ENCODE data around the gene CCSER2. TPM values are rescaled to one million over a fixed set of nuclear protein-coding genes. Genes with fewer than 3 reads are reported as not detected.
"Not testable (repeated sequence)": the region's sequence is repeated elsewhere in the genome, so short reads cannot be mapped to it uniquely, and the experiment has no call there.

The CCSER2 gene
- polyA plus RNA-seq, 4 donors: 9.8 to 22.8 (median 16.2) TPM

- H3K4me1 ChIP-seq (ENCODE audit: control insufficient read depth in 3 of 3, insufficient read depth in 2 of 3, low read depth in 1 of 3, low read length in 2 of 3): no peaks in the 10 kb centered on the region
- H3K4me3 ChIP-seq (ENCODE audit: low read depth in 1 of 3, low read length in 3 of 3): no peak overlapping the region
- peaks cover 0 to 3% of the 10 kb centered on the region in 2 donors for H3K9me3 ChIP-seq (ENCODE audit: control insufficient read depth in 2 of 2, insufficient read depth in 1 of 2, low read depth in 1 of 2, low read length in 1 of 2)
- no peaks in the 10 kb centered on the region for H3K27me3 ChIP-seq (ENCODE audit: control insufficient read depth in 3 of 3, insufficient read depth in 3 of 3, low read length in 3 of 3)
- no peak overlapping the region for H3K27ac ChIP-seq (ENCODE audit: low read depth in 1 of 3, low read length in 2 of 3)
- 86 to 99% (median 95%) methylated on average over 2 of the region's 2 CpGs for WGBS, 3 donors
- no peak for FAIRE-seq
- peaks cover 2 to 5% (median 2%) of the 10 kb centered on the region in 3 donors for H3K36me3 ChIP-seq (ENCODE audit: control insufficient read depth in 3 of 3, insufficient read depth in 2 of 3, low read depth in 1 of 3, low read length in 3 of 3)
- peak; percentile 34 to 72 for DNase-seq
Measured at GRCh38 chr10:84429926-84430520, 101.6 kb downstream of the CCSER2 start.

GRCh38 chr10:84432891-84433290 is 104.5 kb downstream of the CCSER2 start:
- H3K4me1 ChIP-seq (ENCODE audit: control insufficient read depth in 3 of 3, insufficient read depth in 2 of 3, low read depth in 1 of 3, low read length in 2 of 3): no peaks in the 10 kb centered on the region
- 95 to 98% (median 97%) methylated on average over 5 of the region's 5 CpGs for WGBS, 3 donors
- peaks cover 2 to 3% (median 2%) of the 10 kb centered on the region in 3 donors for H3K36me3 ChIP-seq (ENCODE audit: control insufficient read depth in 3 of 3, insufficient read depth in 2 of 3, low read depth in 1 of 3, low read length in 3 of 3)
- no peak overlapping the region for H3K27ac ChIP-seq (ENCODE audit: low read depth in 1 of 3, low read length in 2 of 3)
- peaks cover 0 to 3% of the 10 kb centered on the region in 2 donors for H3K9me3 ChIP-seq (ENCODE audit: control insufficient read depth in 2 of 2, insufficient read depth in 1 of 2, low read depth in 1 of 2, low read length in 1 of 2)
- no peak overlapping the region for H3K4me3 ChIP-seq (ENCODE audit: low read depth in 1 of 3, low read length in 3 of 3)
- FAIRE-seq: no peak
- no peak for DNase-seq
- H3K27me3 ChIP-seq (ENCODE audit: control insufficient read depth in 3 of 3, insufficient read depth in 3 of 3, low read length in 3 of 3): no peaks in the 10 kb centered on the region

GRCh38 chr10:84440781-84441180 is 112.4 kb downstream of the CCSER2 start:
- DNase-seq (no peak), FAIRE-seq (no peak)
- Histone ChIP-seq H3K36me3 (ENCODE audit: control insufficient read depth in 3 of 3, insufficient read depth in 2 of 3, low read depth in 1 of 3, low read length in 3 of 3) (peaks cover 0 to 2% (median 2%) of the 10 kb centered on the region in 3 donors), H3K27me3 (ENCODE audit: control insufficient read depth in 3 of 3, insufficient read depth in 3 of 3, low read length in 3 of 3) (no peaks in the 10 kb centered on the region), H3K4me3 (ENCODE audit: low read depth in 1 of 3, low read length in 3 of 3) (no peak overlapping the region), H3K27ac (ENCODE audit: low read depth in 1 of 3, low read length in 2 of 3) (no peak overlapping the region), H3K9me3 (ENCODE audit: control insufficient read depth in 2 of 2, insufficient read depth in 1 of 2, low read depth in 1 of 2, low read length in 1 of 2) (no peaks in the 10 kb centered on the region), H3K4me1 (ENCODE audit: control insufficient read depth in 3 of 3, insufficient read depth in 2 of 3, low read depth in 1 of 3, low read length in 2 of 3) (no peaks in the 10 kb centered on the region)
- 94 to 95% (median 94%) methylated on average over 2 of the region's 2 CpGs for WGBS, 3 donors

GRCh38 chr10:84447701-84448400 is 119.5 kb downstream of the CCSER2 start:
- DNase-seq (no peak), FAIRE-seq (no peak)
- H3K27ac ChIP-seq (ENCODE audit: low read depth in 1 of 3, low read length in 2 of 3): no peak overlapping the region
- no peaks in the 10 kb centered on the region for H3K9me3 ChIP-seq (ENCODE audit: control insufficient read depth in 2 of 2, insufficient read depth in 1 of 2, low read depth in 1 of 2, low read length in 1 of 2)
- H3K27me3 ChIP-seq (ENCODE audit: control insufficient read depth in 3 of 3, insufficient read depth in 3 of 3, low read length in 3 of 3): no peaks in the 10 kb centered on the region
- H3K4me1 ChIP-seq (ENCODE audit: control insufficient read depth in 3 of 3, insufficient read depth in 2 of 3, low read depth in 1 of 3, low read length in 2 of 3): no peaks in the 10 kb centered on the region
- H3K36me3 ChIP-seq (ENCODE audit: control insufficient read depth in 3 of 3, insufficient read depth in 2 of 3, low read depth in 1 of 3, low read length in 3 of 3): peaks cover 0 to 2% (median 0%) of the 10 kb centered on the region in 3 donors
- WGBS, 3 donors: 92 to 95% (median 94%) methylated on average over 8 of the region's 8 CpGs
- H3K4me3 ChIP-seq (ENCODE audit: low read depth in 1 of 3, low read length in 3 of 3): no peak overlapping the region

GRCh38 chr10:84449351-84449750 is 121.0 kb downstream of the CCSER2 start:
- not testable (repeated sequence) for H3K36me3 ChIP-seq (ENCODE audit: control insufficient read depth in 3 of 3, insufficient read depth in 2 of 3, low read depth in 1 of 3, low read length in 3 of 3); FAIRE-seq; H3K4me3 ChIP-seq (ENCODE audit: low read depth in 1 of 3, low read length in 3 of 3); H3K27me3 ChIP-seq (ENCODE audit: control insufficient read depth in 3 of 3, insufficient read depth in 3 of 3, low read length in 3 of 3); H3K9me3 ChIP-seq (ENCODE audit: control insufficient read depth in 2 of 2, insufficient read depth in 1 of 2, low read depth in 1 of 2, low read length in 1 of 2); H3K27ac ChIP-seq (ENCODE audit: low read depth in 1 of 3, low read length in 2 of 3); DNase-seq; H3K4me1 ChIP-seq (ENCODE audit: control insufficient read depth in 3 of 3, insufficient read depth in 2 of 3, low read depth in 1 of 3, low read length in 2 of 3)
- WGBS, 3 donors: 97 to 98% (median 97%) methylated on average over 7 of the region's 7 CpGs

- Histone ChIP-seq H3K4me3 (ENCODE audit: low read depth in 1 of 3, low read length in 3 of 3) (no peak overlapping the region), H3K36me3 (ENCODE audit: control insufficient read depth in 3 of 3, insufficient read depth in 2 of 3, low read depth in 1 of 3, low read length in 3 of 3) (peaks cover 0 to 6% (median 0%) of the 10 kb centered on the region in 3 donors), H3K4me1 (ENCODE audit: control insufficient read depth in 3 of 3, insufficient read depth in 2 of 3, low read depth in 1 of 3, low read length in 2 of 3) (no peaks in the 10 kb centered on the region), H3K27ac (ENCODE audit: low read depth in 1 of 3, low read length in 2 of 3) (no peak overlapping the region), H3K9me3 (ENCODE audit: control insufficient read depth in 2 of 2, insufficient read depth in 1 of 2, low read depth in 1 of 2, low read length in 1 of 2) (no peaks in the 10 kb centered on the region), H3K27me3 (ENCODE audit: control insufficient read depth in 3 of 3, insufficient read depth in 3 of 3, low read length in 3 of 3) (no peaks in the 10 kb centered on the region)
- no peak for FAIRE-seq
- DNase-seq: no peak
- WGBS, 3 donors: 13 to 17% (median 15%) methylated on average over 1 of the region's 1 CpG
Measured at GRCh38 chr10:84452003-84452402, 123.6 kb downstream of the CCSER2 start.

- H3K27ac ChIP-seq (ENCODE audit: low read depth in 1 of 3, low read length in 2 of 3): no peak overlapping the region
- H3K27me3 ChIP-seq (ENCODE audit: control insufficient read depth in 3 of 3, insufficient read depth in 3 of 3, low read length in 3 of 3): no peaks in the 10 kb centered on the region
- FAIRE-seq: no peak
- H3K4me3 ChIP-seq (ENCODE audit: low read depth in 1 of 3, low read length in 3 of 3): no peak overlapping the region
- WGBS, 3 donors: 93 to 95% (median 94%) methylated on average over 6 of the region's 6 CpGs
- no peaks in the 10 kb centered on the region for H3K9me3 ChIP-seq (ENCODE audit: control insufficient read depth in 2 of 2, insufficient read depth in 1 of 2, low read depth in 1 of 2, low read length in 1 of 2)
- no peak for DNase-seq
- peaks cover 0 to 4% (median 0%) of the 10 kb centered on the region in 3 donors for H3K36me3 ChIP-seq (ENCODE audit: control insufficient read depth in 3 of 3, insufficient read depth in 2 of 3, low read depth in 1 of 3, low read length in 3 of 3)
- H3K4me1 ChIP-seq (ENCODE audit: control insufficient read depth in 3 of 3, insufficient read depth in 2 of 3, low read depth in 1 of 3, low read length in 2 of 3): no peaks in the 10 kb centered on the region
Measured at GRCh38 chr10:84453303-84453702, 124.9 kb downstream of the CCSER2 start.

- H3K4me3 ChIP-seq (ENCODE audit: low read depth in 1 of 3, low read length in 3 of 3): no peak overlapping the region
- H3K9me3 ChIP-seq (ENCODE audit: control insufficient read depth in 2 of 2, insufficient read depth in 1 of 2, low read depth in 1 of 2, low read length in 1 of 2): peaks cover 0 to 8% of the 10 kb centered on the region in 2 donors
- FAIRE-seq (no peak), DNase-seq (no peak)
- H3K27me3 ChIP-seq (ENCODE audit: control insufficient read depth in 3 of 3, insufficient read depth in 3 of 3, low read length in 3 of 3): no peaks in the 10 kb centered on the region
- H3K36me3 ChIP-seq (ENCODE audit: control insufficient read depth in 3 of 3, insufficient read depth in 2 of 3, low read depth in 1 of 3, low read length in 3 of 3): peaks cover 0 to 7% (median 3%) of the 10 kb centered on the region in 3 donors
- no peaks in the 10 kb centered on the region for H3K4me1 ChIP-seq (ENCODE audit: control insufficient read depth in 3 of 3, insufficient read depth in 2 of 3, low read depth in 1 of 3, low read length in 2 of 3)
- H3K27ac ChIP-seq (ENCODE audit: low read depth in 1 of 3, low read length in 2 of 3): no peak overlapping the region
- 76 to 91% (median 87%) methylated on average over 2 of the region's 2 CpGs for WGBS, 3 donors
Measured at GRCh38 chr10:84456126-84456525, 127.7 kb downstream of the CCSER2 start.
